IPS-11a (cell line): ENCODE results near the gene HMG20A.

Experiments
- H3K4me3 ChIP-seq: one replicate; pipeline ENCODE4 v1.5.1; 2013; ENCODE audit warnings: low read depth, low read length, control low read depth

The HMG20A gene

GRCh38 chr15:77495838-77496596, 75.3 kb downstream of the HMG20A start:
- H3K4me3 ChIP-seq = no peak overlapping the region

GRCh38 chr15:77496715-77497109, 76.0 kb downstream of the HMG20A start:
- H3K4me3 ChIP-seq = no peak overlapping the region

- no peak overlapping the region for H3K4me3 ChIP-seq
These were observed 76.5 kb downstream of the HMG20A start for GRCh38 chr15:77497110-77497737.

- no peak overlapping the region for H3K4me3 ChIP-seq
These were observed 77.3 kb downstream of the HMG20A start for GRCh38 chr15:77497942-77498361.

- H3K4me3 ChIP-seq = no peak overlapping the region
These were observed 78.5 kb downstream of the HMG20A start for GRCh38 chr15:77499087-77499760.

- H3K4me3 ChIP-seq = no peak overlapping the region
These were observed 80.3 kb downstream of the HMG20A start for GRCh38 chr15:77500989-77501388.

GRCh38 chr15:77502379-77503095, 81.8 kb downstream of the HMG20A start:
- no peak overlapping the region for H3K4me3 ChIP-seq

GRCh38 chr15:77503240-77503639, 82.6 kb downstream of the HMG20A start:
- no peak overlapping the region for H3K4me3 ChIP-seq

- H3K4me3 ChIP-seq = no peak overlapping the region
These were observed 83.1 kb downstream of the HMG20A start for GRCh38 chr15:77503764-77504163.

- no peak overlapping the region for H3K4me3 ChIP-seq
These were observed 83.6 kb downstream of the HMG20A start for GRCh38 chr15:77504306-77504705.

- no peak overlapping the region for H3K4me3 ChIP-seq
These were observed 84.2 kb downstream of the HMG20A start for GRCh38 chr15:77504871-77505270.

- no peak overlapping the region for H3K4me3 ChIP-seq
These were observed 84.9 kb downstream of the HMG20A start for GRCh38 chr15:77505556-77505955.

GRCh38 chr15:77506311-77507142, 85.8 kb downstream of the HMG20A start:
- no peak overlapping the region for H3K4me3 ChIP-seq

- no peak overlapping the region for H3K4me3 ChIP-seq
These were observed 86.6 kb downstream of the HMG20A start for GRCh38 chr15:77507143-77507897.

- no peak overlapping the region for H3K4me3 ChIP-seq
These were observed 87.2 kb downstream of the HMG20A start for GRCh38 chr15:77507911-77508310.

GRCh38 chr15:77508541-77509243, 88.0 kb downstream of the HMG20A start:
- no peak overlapping the region for H3K4me3 ChIP-seq

GRCh38 chr15:77510066-77511057, 89.7 kb downstream of the HMG20A start:
- no peak overlapping the region for H3K4me3 ChIP-seq

- H3K4me3 ChIP-seq = no peak overlapping the region
These were observed 91.2 kb downstream of the HMG20A start for GRCh38 chr15:77511869-77512268.
